Head of caudate nucleus (tissue), 42 donors: ENCODE data around the gene BET1.

Source experiments
- DNase-seq, 42 donors: peaks; one replicate each; pipeline versions ENCODE4 v3.0.0 to v3.0.0-alpha.2; 2020 to 2021; ENCODE audit warnings: mixed read lengths in 7 of 42
- intact Hi-C: fragments of 100-400 bp; cut with DNase I; formaldehyde crosslinking; loops from one replicate; pipeline ENCODE4 v1.15.0; 2022

The BET1 gene

GRCh38 chr7:94016786-94017185, 12.6 kb upstream of the BET1 start:
- DNase-seq: no peak
- intact Hi-C loops: no loop called here

DNA sequence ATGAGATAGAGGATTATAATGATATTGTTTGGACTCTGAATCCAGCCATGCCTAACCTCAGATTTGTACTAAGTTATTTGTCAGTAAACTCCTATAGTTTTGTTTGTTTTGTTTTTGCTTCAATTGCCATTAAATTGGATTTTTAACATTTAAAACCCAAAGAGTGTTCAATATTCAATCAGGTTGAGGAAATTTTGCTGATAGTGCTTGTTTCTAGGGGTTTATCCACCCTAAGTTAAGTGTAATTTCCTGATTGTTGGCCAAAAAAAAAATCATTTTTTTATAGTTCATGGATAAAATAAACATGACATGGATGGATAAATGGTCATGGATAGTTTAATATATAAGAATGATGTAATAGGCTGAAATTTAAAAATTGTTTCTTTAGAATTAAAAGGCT, 11.4 kb upstream of the BET1 start:
- intact Hi-C loops: no loop called here
- DNase-seq: no peak

- intact Hi-C loops: no loop called here
Measured at GRCh38 chr7:94012746-94013145, 8.6 kb upstream of the BET1 start.

DNA sequence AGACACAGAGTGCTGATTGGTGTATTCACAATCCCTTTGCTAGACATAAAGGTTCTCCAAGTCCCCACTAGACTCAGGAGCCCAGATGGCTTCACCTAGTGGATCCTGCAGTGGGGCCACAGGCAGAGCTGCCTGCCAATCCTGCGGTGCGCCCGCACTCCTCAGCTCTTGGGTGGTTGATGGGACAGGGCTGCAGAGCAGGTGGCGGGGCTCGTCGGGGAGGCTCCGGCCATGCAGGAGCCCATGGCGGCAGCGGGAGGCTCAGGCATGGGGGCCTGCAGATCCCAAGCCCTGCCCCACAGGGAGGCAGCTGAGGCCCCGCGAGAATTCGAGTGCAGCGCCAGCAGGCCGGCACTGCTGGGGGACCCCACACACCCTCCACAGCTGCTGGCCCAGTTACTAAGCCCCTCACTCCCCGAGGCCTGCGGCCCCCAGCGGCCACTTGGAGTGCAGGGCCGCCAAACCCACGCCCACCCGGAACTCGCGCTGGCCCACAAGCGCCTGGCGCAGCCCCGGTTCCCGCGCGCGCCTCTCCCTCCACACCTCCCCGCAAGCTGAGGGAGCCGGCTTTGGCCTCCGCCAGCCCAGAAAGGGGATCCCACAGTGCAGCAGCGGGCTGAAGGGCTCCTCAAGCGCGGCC, 7.7 kb upstream of the BET1 start:
- no peak for DNase-seq
- intact Hi-C loops: no loop called here

More at GRCh38 chr7:94012746-94013145, 8.6 kb upstream of the BET1 start:
- no peak for DNase-seq

GRCh38 chr7:94008537-94008936, 4.4 kb upstream of the BET1 start:
- intact Hi-C loops: no loop called here

DNA sequence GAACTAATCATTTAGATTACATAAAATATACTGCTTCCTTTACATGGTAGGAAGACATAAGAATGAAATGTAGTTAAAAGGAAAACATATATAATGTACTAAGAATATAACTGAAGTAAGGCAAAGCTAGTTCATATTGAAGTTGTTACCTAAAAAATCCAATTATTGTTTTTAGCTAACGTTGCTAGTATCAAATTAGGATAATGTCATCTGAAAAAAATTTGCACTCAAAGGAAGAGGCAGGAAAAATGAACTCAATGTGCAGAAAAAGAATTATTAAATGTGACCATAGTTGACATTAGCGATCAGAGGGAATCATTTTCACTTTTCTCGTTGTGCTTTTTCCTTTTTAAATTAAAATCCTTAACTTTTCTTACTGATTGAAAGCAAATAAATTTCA, 1.6 kb upstream of the BET1 start:
- DNase-seq: no peak
- intact Hi-C loops: no loop called here

More at GRCh38 chr7:94008537-94008936, 4.4 kb upstream of the BET1 start:
- no peak for DNase-seq

DNA sequence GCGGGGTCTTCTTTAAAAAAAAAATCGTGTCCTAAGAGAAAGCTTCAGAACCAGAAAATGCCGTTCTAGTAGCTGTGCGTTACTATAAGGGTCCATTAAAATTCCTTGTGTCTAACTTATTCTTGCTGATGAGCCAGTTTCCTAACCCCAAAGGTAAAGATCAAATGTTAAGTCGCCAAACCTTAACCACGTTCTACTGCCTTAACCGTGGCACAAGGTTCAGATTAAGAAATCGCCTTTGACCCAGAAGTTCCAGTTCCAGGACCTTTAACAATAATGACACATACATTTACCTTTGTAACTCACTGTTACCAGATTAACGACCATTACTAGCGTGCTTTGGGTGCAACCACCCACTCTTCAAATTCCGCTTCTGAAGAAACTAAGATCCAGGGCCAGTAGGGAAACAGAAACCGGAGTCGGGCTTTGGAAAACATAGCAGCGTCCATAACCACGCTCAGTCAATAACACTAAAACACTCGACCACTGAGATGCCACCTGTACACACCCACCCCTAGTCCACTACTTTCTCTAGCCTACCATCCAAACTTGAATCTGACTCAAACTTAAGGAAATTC, 620 bp downstream of the BET1 start:
- intact Hi-C loops: no loop called here
- peak in 1 of 42 donors; percentile 17 for DNase-seq

DNA sequence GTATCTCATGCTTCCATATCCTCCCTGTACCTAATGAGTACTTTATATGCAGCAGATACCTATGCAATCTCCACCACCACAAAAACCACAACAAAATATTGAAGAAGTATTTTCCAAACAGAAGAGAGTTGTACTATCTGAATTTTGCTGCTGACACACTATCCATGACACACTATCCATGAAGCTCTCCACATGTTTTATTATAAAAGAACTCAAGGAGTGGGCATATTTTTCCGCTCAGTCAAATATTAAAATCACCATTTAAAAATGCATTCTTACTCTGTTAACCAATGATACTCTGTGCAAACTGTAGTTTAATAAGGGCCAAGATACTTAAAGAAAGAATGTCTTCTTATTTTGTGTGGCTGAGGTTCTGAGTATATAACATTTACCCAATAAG, 2.8 kb downstream of the BET1 start:
- DNase-seq: no peak
- intact Hi-C loops: no loop called here

GRCh38 chr7:93997868-93998267, 6.3 kb downstream of the BET1 start:
- no peak for DNase-seq
- intact Hi-C loops: no loop called here

DNA sequence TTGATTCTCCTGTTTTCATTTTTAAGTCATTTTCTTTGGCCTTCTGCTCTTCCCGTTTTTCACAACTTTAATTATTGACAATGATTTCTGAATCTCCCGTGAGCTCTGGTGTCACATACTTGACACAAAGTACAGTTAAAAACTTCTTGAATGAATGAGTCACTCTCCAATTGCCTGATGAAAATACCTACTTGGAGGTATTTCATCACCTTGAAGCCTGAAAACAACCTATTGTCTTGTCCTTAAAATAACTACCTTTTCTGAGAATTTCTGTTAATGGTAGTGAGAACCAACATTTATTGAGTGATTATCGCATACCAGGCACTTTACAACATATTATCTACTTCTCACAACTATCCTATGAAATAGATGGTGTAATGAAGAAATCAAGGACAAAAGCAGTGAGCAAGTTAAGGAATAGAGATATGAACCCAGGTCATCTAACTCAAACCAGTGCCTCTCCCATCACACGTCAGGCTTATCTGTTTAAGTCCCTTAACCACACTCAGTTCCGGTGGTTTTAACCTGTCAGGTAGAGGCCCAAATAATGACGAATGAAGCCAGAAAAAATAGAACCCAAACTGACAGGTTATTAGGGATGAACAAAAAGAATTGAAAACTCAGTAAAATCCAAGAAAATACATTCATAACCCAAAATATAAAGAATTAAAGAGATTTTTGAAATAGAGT, 11.6 kb downstream of the BET1 start:
- intact Hi-C loops: no loop called here
- DNase-seq: no peak

GRCh38 chr7:93987297-93987696, 16.9 kb downstream of the BET1 start:
- intact Hi-C loops: no loop called here
- no peak for DNase-seq

GRCh38 chr7:93985101-93985500, 19.1 kb downstream of the BET1 start:
- intact Hi-C loops: no loop called here
- no peak for DNase-seq

- DNase-seq: no peak
- intact Hi-C loops: no loop called here
Measured at GRCh38 chr7:93984024-93984423, 20.1 kb downstream of the BET1 start.

DNA sequence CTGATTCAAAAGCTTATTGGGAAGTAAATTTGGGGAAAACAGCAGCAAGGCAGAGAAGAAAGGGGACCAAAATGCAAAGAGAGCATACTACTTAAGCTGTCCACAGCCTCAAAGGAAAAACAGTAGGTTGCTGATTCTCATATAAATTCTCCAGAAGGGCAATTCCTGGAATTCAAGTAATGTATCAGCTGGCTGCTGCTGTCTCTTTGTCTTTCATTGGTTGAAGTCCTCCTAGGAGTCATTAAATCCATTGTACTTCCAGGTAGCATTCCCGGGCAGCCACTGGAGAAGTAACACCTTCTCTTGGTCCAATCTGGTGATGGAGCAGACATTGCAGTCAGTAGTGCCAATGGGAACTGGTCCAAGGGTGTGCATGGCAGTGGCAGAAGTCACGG, 22.7 kb downstream of the BET1 start:
- intact Hi-C loops: no loop called here

DNA sequence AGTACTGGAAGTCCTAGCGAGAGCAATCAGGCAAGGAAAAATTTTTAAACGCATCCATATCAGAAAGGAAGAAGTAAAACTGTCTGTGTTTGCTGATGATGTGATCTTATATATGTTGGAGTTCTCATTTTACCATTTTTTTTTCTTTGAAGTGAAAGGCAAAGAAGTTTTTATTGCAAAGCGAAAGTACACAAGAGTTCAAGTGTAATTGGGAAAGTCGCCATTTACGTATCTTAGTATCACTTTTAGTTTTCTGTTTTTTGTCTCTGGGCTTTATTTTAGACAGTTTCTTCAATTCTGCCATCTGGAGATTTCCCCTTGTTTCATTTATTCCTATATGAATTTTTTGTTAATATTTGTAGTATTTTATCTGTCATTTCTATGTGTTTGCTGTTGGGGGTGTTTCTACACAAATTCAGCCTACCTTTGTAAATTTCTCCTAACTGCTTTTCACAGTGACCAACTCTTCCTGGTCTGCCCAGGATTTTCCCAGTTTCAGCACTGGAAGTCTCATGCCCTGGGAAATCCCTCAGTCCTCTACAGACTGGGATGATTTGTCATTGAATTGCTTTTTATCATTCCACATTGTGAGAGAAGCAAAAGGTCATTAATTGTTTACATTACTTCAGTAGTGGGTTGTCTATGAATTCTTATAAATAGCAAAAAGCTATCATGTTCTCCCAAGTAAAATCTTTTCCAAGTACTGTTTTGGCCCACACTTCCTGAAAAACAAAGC, 23.2 kb downstream of the BET1 start:
- DNase-seq: no peak
- intact Hi-C loops: no loop called here

More for the DNA sequence above, 22.7 kb downstream of the BET1 start:
- DNase-seq: no peak

DNA sequence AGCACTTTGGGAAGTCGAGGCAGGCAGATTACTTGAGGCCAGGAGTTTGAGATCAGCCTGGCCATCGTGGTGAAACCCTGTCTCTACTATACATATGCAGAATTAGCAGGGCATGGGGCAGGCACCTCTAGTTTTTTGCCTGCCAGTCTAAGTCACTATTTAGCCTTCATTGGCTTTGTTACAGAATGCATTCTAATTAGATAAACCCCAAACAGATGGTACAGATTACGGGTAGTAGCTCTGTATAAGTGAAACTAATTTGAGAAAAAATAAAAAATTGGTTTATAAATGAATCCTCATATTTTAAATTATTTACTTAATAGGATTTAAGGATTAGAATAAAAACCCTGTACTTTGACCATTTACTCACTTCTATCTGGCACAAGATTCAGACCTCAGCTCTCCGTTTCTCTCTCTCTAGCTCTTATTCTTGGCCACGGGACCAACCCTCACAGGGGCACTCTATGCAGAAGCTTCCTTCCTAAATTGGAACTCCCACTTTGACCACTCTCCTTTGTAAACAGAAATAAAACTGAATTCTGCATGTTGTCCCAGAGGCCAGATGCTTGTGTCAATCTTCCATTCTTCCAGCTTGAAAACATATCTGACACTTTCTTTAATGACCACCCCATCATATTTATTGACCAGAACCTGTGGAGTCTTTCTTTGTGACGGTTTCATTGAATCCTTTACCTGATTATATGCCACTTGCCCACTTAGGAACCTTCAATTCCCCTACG, 26.8 kb downstream of the BET1 start:
- DNase-seq: no peak
- intact Hi-C loops: no loop called here

- intact Hi-C loops: no loop called here
Measured at GRCh38 chr7:93973134-93973533, 31.0 kb downstream of the BET1 start.

DNA sequence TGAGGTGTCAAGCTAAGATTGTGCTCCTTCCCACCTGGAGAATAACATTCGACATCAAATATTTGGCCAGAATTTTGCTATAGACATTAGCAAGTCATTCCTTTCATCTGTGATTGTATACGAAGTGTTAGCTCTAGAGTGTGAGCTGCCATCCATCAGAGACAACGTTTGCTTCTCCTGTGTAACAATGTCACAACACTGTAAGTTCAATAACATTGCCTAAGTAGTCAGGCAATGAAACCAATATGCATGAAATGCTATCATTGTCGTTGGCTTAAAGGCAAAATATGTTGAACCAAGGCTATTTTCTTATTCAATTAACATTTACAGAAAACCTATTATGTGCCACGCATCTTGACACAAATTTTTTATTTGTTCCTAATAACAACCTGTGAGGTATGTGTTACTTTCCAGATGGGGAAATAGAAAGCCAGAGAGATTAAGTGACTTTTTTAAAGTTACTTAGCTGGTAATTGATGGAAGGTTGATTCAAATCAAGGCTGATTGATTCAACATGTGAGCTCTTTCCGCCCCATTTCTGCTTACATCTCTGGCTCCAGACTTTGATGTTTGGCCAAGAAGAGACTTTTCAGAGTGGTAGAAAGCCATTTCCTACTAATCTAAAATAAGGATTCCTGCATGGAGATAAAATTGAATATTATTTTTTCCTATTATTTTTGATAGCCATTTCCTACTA, 32.0 kb downstream of the BET1 start:
- intact Hi-C loops: no loop called here
- DNase-seq: no peak

More at GRCh38 chr7:93973134-93973533, 31.0 kb downstream of the BET1 start:
- no peak for DNase-seq
